Activated CD4-positive, alpha-beta T cell treated with anti-CD3 and anti-CD28 coated beads, Interleukin-2, amount 10 ng/mL, durations not matched to agents 24 days and 14 days (primary cell): ENCODE measurements around the gene RASAL1. TPM values are rescaled to one million over a fixed set of nuclear protein-coding genes. Genes with fewer than 3 reads are reported as not detected.

ENCODE experiments used
- DNase-seq: peaks from one replicate; pipeline ENCODE4 v3.0.0; 2022
- H3K27ac Mint-ChIP-seq: one replicate; pipeline ENCODE4 v1.8.0; 2022; ENCODE audit warnings: mild to moderate bottlenecking, mixed read lengths
- H3K27me3 Mint-ChIP-seq: one replicate; pipeline ENCODE4 v1.8.0; 2022; ENCODE audit warnings: mixed read lengths
- H3K36me3 Mint-ChIP-seq: one replicate; pipeline ENCODE4 v1.8.0; 2022; ENCODE audit warnings: low read depth, mild to moderate bottlenecking, mixed read lengths
- H3K4me1 Mint-ChIP-seq: one replicate; pipeline ENCODE4 v1.8.0; 2021; ENCODE audit warnings: mixed read lengths
- H3K4me3 Mint-ChIP-seq: one replicate; pipeline ENCODE4 v1.8.0; 2022; ENCODE audit warnings: mild to moderate bottlenecking, moderate library complexity, mixed read lengths
- H3K9me3 Mint-ChIP-seq: one replicate; pipeline ENCODE4 v1.8.0; 2021; ENCODE audit warnings: mixed read lengths
- intact Hi-C: fragments of 100-400 bp; cut with micrococcal nuclease; formaldehyde crosslinking; loops from one replicate; pipeline ENCODE4 v1.15.1; 2023
- total RNA-seq: library from RNA; stranded (reverse); gene quantifications from 2 replicates; pipeline ENCODE4 v1.2.3, GENCODE V29; 2022

Gene RASAL1
- total RNA-seq, 1 donor from 2014 or later: 1.1 TPM

DNA sequence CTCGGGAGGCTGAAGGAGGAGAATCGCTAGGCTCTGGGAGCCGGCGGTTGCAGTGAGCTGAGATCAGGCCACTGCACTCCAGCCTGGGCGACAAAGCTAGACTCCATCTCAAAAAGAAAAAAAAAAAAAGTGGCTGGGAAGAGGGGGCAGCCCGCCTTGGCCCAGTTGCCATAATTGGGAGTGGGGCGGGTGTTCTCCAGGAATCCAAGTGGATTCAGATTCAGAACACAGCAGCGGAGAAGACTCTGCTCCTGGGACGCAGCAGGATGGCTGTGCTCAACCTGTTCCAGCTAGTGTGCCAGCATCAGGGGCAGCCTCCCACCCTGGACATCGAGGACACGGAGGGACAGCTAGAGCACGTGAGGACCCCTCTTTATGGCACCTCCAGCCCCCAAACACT lies 19.5 kb upstream of the RASAL1 start:
- no peak for DNase-seq
- Mint-ChIP-seq H3K4me3 (no peak overlapping the region), H3K36me3 (peaks cover 29% of the 10 kb centered on the region), H3K27ac (no peak overlapping the region), H3K27me3 (peaks cover 24% of the 10 kb centered on the region), H3K9me3 (no peaks in the 10 kb centered on the region), H3K4me1 (peaks cover 10% of the 10 kb centered on the region)
- intact Hi-C loops: loop anchor here (10.0 kb wide), 1 partner anchor 250 kb away; the partner anchor contains the start of gene OAS1

DNA sequence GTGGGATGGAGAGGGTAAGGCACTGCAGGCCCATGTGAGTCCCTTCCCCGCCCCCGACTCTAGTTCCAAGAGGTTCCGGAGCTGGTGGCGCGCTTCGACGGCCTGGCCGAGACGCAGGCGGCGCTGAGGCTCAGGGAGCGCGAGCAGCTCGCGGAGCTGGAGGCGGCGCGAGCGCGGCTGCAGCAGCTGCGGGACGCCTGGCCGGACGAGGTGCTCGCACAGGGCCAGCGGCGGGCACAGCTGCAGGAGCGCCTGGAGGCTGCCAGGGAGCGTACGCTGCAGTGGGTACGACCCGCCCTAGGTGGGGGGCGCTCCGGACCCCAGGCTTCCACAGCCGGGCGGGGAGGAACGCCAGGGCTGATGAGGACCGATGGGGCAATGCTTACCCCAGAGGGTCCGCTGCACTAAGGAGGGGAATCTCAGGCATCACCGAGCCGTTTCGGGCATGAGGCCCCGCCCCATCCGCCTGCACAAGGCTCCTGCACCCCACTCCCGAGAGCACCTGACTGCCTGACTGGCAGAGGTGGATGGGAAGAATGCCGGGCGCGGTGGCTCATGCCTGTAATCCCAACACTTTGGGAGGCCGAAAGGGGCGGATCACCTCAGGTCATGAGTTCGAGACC lies 18.9 kb upstream of the RASAL1 start:
- Mint-ChIP-seq H3K9me3 (no peaks in the 10 kb centered on the region), H3K4me1 (peaks cover 10% of the 10 kb centered on the region), H3K36me3 (peaks cover 27% of the 10 kb centered on the region), H3K27ac (no peak overlapping the region), H3K27me3 (peaks cover 26% of the 10 kb centered on the region), H3K4me3 (peak overlapping the region; percentile 61)
- intact Hi-C loops: loop anchor here (10.0 kb wide), 1 partner anchor 250 kb away; the partner anchor contains the start of gene OAS1
- DNase-seq: peak; percentile 73

DNA sequence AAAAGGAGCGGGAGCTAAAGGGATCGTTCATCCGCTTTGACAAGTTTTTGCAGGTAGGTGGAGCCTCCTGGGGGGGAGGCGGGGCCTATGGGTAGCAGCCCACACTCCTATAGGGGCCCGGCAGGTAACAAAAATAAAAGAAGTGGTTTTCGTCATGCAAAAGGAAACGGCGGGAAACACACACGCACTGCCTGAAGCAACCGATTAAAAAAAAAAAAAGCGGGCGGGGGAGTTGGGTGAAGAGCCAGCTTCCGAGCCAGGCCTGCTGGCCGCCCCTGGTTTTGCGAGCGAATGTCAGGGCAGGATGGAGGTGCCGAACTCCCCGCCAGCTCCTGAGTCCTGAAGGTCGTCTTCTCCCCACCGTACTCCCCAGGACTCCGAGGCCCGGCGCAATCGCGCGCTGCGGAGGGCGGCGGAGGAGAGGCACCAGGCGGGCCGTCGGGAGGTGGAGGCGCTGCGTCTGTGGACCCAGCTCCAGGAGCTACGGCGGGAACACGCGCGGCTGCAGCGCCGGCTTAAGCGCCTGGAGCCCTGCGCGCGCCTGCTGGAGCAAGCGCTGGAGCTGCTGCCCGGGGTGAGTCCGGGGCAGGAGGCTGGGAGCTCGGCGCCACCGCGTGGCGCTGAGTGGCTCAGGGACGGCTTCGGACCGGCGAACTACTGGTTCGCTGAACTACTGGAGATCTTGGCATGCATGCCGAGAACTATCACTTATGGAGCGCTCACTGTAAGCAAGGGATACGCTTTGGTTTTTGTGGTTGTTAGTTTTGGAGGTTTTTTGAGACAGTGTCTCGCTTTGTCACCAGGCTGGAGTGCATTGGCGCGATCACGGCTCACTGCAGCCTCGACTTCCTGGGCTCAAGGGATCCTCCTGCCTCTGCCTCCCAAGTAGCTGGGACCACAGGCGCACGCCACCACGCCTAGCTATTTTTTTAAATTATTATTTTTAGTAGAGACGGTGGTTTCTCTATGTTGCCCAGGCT lies 17.6 kb upstream of the RASAL1 start:
- Mint-ChIP-seq H3K4me3 (peak overlapping the region; percentile 85), H3K27ac (no peak overlapping the region), H3K36me3 (peaks cover 16% of the 10 kb centered on the region), H3K9me3 (no peaks in the 10 kb centered on the region), H3K27me3 (peaks cover 26% of the 10 kb centered on the region), H3K4me1 (peaks cover 10% of the 10 kb centered on the region)
- peak; percentile 86 for DNase-seq
- intact Hi-C loops: loop anchor here (1.0 to 10.0 kb wide), 5 partner anchors 17 to 248 kb away; partner anchors contain the start of genes DDX54, OAS1, RITA1 and TPCN1

DNA sequence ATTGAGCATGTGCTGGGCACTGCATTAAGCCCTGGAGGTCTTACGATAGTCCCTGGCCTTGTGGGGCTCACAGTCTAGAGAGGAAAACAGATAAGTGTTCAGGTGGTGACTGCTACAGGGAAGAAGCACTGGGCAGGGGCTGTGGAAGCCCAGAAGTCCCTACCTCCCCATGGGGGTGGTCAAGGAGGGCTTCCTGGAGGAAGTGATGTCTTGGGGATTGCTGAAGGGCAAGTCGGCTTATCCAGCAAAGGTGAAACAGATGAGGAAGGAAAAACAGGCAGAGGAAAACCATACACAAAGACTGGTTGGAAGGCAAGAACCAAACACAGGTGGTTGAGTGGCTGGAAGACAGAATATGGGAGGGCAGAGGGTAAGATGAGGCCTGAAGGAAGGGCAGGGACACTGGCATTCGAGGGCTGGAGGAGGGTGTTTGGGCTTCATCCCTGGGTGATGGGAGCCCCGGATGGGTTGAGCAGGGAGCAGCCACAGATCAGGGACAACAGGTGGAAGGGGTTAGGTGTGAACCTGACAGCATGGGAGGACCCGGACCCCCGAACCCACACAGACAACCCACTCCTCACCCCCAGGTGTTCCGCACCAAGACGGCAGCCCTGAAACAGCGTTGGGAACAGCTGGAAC lies 16.8 kb upstream of the RASAL1 start:
- intact Hi-C loops: loop anchor here (1.0 to 10.0 kb wide), 4 partner anchors 16 to 248 kb away; partner anchors contain the start of genes DDX54, OAS1, RITA1 and TPCN1
- Mint-ChIP-seq H3K36me3 (peaks cover 9% of the 10 kb centered on the region), H3K4me3 (peak overlapping the region; percentile 85), H3K4me1 (peaks cover 10% of the 10 kb centered on the region), H3K27ac (no peak overlapping the region), H3K27me3 (peaks cover 28% of the 10 kb centered on the region), H3K9me3 (no peaks in the 10 kb centered on the region)
- no peak for DNase-seq

DNA sequence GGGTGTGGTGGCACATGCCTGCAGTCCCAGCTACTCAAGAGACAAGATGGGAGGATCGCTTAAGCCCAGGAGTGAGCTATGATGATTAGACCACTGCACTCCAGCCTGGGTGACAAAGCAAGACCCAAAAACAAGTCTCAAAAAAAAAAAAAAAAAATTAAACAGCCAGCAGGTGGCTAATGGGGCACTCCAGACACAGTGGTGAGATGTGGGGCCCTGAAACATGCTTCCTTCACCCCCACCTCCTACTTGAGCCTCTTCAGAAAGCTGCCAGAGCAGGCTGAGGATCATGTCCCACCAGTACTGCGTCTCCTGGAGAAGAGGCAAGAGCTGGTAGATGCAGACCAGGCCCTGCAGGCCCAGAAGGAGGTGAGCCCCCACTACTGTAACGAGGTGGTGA lies 16.1 kb upstream of the RASAL1 start:
- Mint-ChIP-seq H3K9me3 (no peaks in the 10 kb centered on the region), H3K4me1 (peaks cover 10% of the 10 kb centered on the region), H3K27me3 (peaks cover 29% of the 10 kb centered on the region), H3K36me3 (peaks cover 2% of the 10 kb centered on the region), H3K4me3 (peak overlapping the region; percentile 85), H3K27ac (no peak overlapping the region)
- no peak for DNase-seq
- intact Hi-C loops: loop anchor here (1.0 to 10.0 kb wide), 4 partner anchors 15 to 247 kb away; partner anchors contain the start of genes DDX54, OAS1, RITA1 and TPCN1

DNA sequence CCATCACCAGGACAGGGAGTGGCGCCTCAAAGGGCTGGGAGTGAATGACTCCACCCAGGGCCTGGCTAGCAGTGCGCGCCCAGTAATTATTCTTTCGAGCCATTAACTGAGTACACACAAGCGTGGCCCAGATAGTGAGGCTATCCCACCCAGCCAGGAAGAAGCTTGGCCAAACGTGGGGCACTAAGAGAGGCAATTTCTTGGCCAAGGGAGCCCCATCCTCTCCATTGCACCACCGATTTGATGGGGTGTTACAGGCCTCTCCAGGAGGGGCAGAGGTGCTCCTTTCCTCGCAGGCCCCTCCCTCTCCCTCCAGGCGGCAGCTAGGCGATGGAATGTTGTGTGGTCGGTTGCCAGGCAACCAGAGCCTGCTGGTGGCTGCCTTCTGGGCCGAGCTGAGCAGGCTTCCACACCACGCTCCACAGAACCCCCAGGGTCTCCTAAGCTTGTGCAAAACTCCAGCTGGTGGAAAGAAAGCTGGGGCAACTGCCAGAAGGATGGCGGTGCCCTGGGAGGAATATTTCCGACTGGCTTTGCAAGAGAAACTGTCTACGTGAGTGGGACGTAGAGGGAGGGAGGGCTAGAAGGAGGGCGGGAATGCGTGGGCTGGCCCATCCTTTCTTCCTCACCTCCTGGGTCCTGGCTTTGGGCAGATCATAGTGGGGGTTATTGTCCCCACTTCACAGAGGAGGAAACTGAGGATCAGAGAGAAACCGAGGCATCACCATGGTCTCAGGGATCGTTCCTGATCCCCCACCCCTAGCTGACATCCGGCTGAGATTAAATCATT lies 14.0 kb upstream of the RASAL1 start, which contains the start of gene CFAP73:
Gene CFAP73 (plus strand): TSS at position 364 of the 790 bp plus-strand sequence. CDS start 134 bp downstream, at position 498.
- no peak within 1 kb of the TSS for H3K4me3 Mint-ChIP-seq
- no peaks in the 10 kb centered on the region for H3K9me3 Mint-ChIP-seq
- H3K36me3 Mint-ChIP-seq: no peaks in the 10 kb centered on the region
- H3K4me1 Mint-ChIP-seq: peaks cover 10% of the 10 kb centered on the region
- peaks cover 35% of the 10 kb centered on the region for H3K27me3 Mint-ChIP-seq
- DNase-seq: no peak
- H3K27ac Mint-ChIP-seq: no peak within 1 kb of the TSS
- intact Hi-C loops: loop anchor here (10.0 kb wide), 1 partner anchor 245 kb away; the partner anchor contains the start of gene OAS1

DNA sequence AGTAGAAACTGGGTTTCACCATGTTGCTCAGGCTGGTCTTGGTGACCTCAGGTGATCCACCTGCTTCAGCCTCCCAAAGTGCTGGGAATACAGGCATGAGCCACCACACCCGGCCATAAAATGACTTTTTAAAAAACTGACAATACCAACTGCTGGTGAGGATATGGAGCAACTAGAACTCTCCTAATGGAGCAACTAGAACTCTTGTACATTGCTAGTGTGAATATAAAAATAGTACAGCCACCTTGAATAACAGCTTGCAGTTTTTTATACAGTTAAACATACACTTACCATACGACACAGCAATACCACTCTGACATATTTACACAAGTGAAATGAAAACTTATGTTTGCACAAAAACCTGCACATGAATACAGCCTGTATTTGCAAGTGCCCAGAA lies 11.4 kb upstream of the RASAL1 start:
- Mint-ChIP-seq H3K27me3 (peaks cover 22% of the 10 kb centered on the region), H3K4me3 (no peak overlapping the region), H3K9me3 (no peaks in the 10 kb centered on the region), H3K4me1 (peaks cover under 1% of the 10 kb centered on the region), H3K27ac (no peak overlapping the region), H3K36me3 (no peaks in the 10 kb centered on the region)
- intact Hi-C loops: no loop called here
- DNase-seq: no peak

DNA sequence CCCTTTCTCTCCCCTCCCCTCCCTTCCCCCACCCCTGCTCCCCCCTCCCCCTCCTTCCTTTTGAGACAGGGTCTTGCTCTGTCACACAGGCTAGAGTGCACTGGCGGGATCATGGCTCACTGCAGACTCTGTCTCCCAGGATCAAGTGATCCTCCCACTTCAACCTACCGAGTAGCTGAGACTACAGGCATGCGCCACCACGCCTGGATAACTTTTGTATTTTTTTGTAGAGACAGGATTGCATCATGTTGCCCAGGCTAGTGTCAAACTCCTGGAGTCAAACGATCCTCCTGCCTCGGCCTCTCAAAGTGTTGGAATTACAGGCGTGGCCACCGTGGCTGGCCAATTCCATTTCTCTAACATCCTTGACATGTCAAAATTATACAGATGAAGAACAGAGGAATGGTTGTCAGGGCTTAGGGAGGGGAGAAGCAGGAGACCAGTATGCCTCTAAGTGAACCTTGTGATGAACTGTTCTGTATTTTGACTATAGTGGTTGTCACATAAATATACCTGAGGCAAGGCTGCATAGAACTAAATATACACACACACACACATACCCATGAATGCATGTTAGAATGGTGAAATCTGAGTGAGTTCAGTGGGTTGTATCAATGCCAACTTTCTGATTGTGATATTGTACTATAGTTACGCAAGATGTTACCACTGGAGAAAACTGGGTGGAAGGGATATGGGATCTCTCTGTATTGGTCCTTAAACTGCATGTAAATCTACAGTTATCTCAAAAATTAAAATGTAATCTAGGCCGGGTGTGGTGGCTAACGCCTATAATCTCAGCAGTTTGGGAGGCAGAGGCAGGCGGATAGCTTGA lies 10.4 kb upstream of the RASAL1 start:
- DNase-seq: no peak
- Mint-ChIP-seq H3K4me3 (no peak overlapping the region), H3K4me1 (no peaks in the 10 kb centered on the region), H3K36me3 (no peaks in the 10 kb centered on the region), H3K9me3 (no peaks in the 10 kb centered on the region), H3K27ac (no peak overlapping the region), H3K27me3 (peaks cover 19% of the 10 kb centered on the region)
- intact Hi-C loops: no loop called here

DNA sequence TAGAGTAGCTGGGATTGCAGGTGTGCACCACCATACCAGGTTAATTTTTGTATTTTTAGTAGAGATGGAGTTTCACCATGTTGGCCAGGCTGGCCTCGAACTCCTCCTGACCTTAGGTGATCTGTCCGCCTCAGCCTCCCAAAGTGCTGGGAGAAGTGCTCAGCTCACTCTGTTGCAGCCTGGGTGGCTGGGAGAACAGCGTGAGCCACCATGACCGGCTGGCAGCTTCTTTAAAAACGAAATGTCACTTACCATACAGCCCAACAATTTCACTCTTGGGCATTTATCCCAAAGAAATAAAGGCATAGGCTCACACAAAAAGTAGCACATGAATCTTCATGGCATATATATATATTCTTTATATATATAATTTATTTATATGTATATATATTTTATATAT lies 9.2 kb upstream of the RASAL1 start:
- Mint-ChIP-seq H3K36me3 (no peaks in the 10 kb centered on the region), H3K27ac (no peak overlapping the region), H3K4me1 (no peaks in the 10 kb centered on the region), H3K27me3 (peaks cover 13% of the 10 kb centered on the region), H3K4me3 (no peak overlapping the region), H3K9me3 (no peaks in the 10 kb centered on the region)
- no peak for DNase-seq
- intact Hi-C loops: no loop called here

DNA sequence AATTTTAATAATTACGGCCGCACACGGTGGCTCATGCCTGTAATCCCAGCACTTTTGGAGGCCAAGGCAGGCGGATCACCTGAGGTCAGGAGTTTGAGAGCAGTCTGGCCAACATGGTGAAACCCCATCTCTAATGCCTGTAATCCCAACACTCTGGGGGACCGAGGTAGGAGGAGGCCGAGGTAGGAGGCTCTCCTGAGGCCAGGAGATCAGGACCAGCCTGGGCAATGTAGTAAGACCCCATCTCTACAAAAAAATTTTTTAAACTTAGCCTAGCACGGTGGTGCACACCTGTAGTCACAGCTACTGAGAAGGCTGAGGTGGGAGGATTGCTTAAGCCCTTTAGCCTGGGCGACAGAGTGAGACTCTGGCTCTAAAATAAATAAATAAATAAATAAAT lies 8.4 kb upstream of the RASAL1 start:
- no peak overlapping the region for H3K27ac Mint-ChIP-seq

DNA sequence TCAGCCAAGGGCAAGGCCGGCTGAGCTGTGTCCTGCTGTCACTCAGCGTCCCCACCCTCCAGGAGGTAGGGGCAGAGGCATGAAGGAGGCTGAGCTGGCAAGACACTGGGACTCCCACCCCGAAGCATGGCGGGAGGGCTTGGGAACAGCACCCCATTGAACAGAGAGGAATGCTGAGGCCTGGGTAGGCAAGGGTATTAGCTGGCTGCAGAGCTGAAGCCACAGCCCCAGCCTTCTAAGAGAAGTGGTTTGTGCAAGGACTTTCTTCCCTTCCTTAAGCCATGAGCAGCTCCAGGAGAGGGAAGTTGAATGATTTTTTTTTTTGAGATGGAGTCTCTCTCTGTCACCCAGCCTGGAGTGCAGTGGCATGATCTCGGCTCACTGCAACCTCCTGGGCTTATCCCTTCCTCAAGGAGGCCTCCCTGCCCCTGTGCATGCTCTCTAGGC lies 7.3 kb upstream of the RASAL1 start:
- H3K4me1 Mint-ChIP-seq: peaks cover 2% of the 10 kb centered on the region
- no peaks in the 10 kb centered on the region for H3K9me3 Mint-ChIP-seq
- H3K27ac Mint-ChIP-seq: no peak overlapping the region
- intact Hi-C loops: no loop called here
- H3K36me3 Mint-ChIP-seq: no peaks in the 10 kb centered on the region
- no peak overlapping the region for H3K4me3 Mint-ChIP-seq
- H3K27me3 Mint-ChIP-seq: peaks cover 12% of the 10 kb centered on the region
- no peak for DNase-seq

More for the DNA sequence above, 8.4 kb upstream of the RASAL1 start:
- intact Hi-C loops: no loop called here
- H3K36me3 Mint-ChIP-seq: no peaks in the 10 kb centered on the region
- no peak overlapping the region for H3K4me3 Mint-ChIP-seq
- H3K27me3 Mint-ChIP-seq: peaks cover 12% of the 10 kb centered on the region
- H3K9me3 Mint-ChIP-seq: no peaks in the 10 kb centered on the region
- no peak for DNase-seq
- no peaks in the 10 kb centered on the region for H3K4me1 Mint-ChIP-seq

DNA sequence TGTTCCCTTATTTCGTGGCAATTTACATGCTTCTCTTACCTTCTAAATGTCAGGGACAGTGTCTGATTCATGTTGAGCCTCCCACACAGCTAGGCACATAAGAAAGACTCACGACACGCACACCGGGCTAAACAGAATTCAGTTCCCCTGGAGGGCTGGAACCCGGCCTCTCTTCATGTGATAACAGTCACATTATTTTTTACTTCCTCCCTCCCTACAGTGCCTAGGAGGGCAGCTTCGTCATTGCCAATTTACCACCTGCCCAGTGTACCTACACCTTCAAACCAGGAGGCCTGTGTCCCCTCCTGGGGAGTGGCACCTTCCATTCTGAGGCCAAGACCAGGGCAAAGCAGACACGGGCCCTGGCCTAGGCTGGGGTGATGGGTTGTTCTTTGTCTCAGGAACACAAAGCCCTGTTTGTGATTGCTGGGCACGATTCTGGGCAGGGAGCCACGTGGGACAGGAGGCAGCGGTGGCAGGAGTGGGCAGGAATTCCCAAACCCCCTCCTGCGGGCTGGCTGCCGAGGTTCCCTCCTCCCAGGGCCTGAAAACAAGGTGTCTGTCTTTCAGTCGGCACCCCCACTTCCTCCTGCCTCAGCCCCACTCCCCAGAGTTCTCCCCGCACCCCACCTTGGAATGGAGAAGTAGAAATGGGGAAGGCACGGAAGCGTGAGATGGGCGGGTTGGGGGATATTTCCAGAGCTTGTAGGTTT lies 6.8 kb upstream of the RASAL1 start:
- Mint-ChIP-seq H3K4me1 (peaks cover 2% of the 10 kb centered on the region), H3K27ac (peak overlapping the region; percentile 45)

More for the DNA sequence above, 6.8 kb upstream of the RASAL1 start:
- Mint-ChIP-seq H3K4me3 (no peak overlapping the region), H3K27me3 (peaks cover 10% of the 10 kb centered on the region), H3K9me3 (no peaks in the 10 kb centered on the region), H3K36me3 (no peaks in the 10 kb centered on the region)
- intact Hi-C loops: no loop called here
- no peak for DNase-seq
